Adrenal gland (tissue), 12 donors: ENCODE measurements around the gene COL20A1. TPM values are rescaled to one million over a fixed set of nuclear protein-coding genes. Genes with fewer than 3 reads are reported as not detected.

Source experiments
- DNase-seq, 7 donors: peaks; one replicate each; pipeline ENCODE4 v3.0.0-alpha.2; 2019 to 2020
- H3K27ac ChIP-seq, 5 donors: fragments of 200-600 bp; sonication (generic) in 4 of 5; 1 replicate in 3 of 5; 2 replicates in 2 of 5; pipeline versions ENCODE4 v1.5.1 to v1.8.0; 2016 to 2020; ENCODE audit warnings: mild to moderate bottlenecking in 1 of 5
- H3K27me3 ChIP-seq: fragments of 200-600 bp; 2 replicates; pipeline ENCODE4 v1.8.0; 2021
- H3K36me3 ChIP-seq, 2 donors: fragments of 200-600 bp; replicated peaks in 1 of 2; 1 replicate in 1 of 2; 2 replicates in 1 of 2; pipeline versions ENCODE4 v1.5.1 to v1.8.0; 2018 to 2022
- H3K4me1 ChIP-seq, 2 donors: fragments of 200-600 bp; replicated peaks in 1 of 2; 1 replicate in 1 of 2; 2 replicates in 1 of 2; pipeline versions ENCODE4 v1.5.1 to v1.8.0; 2018 to 2021
- H3K4me3 ChIP-seq, 4 donors: fragments of 200-600 bp; sonication (generic) in 3 of 4; one replicate each; pipeline ENCODE4 v1.5.1; 2016 to 2018
- H3K9me3 ChIP-seq, 3 donors: fragments of 200-600 bp; sonication (generic) in 1 of 3; replicated peaks in 1 of 3; 1 replicate in 2 of 3; 2 replicates in 1 of 3; pipeline versions ENCODE4 v1.5.1 to v1.8.0; 2016 to 2021
- CTCF ChIP-seq, 6 experiments: fragments of 450-650 bp in 4 of 6; fragments of 200-600 bp in 2 of 6; sonication (generic) in 1 of 6; IDR thresholded peaks; 1 replicate in 5 of 6; 2 replicates in 1 of 6; pipeline versions ENCODE4 v1.5.1 to v1.8.0; 2016 to 2021; ENCODE audit warnings: antibody characterized with exemption in 6 of 6, mild to moderate bottlenecking in 2 of 6, moderate library complexity in 1 of 6
- POLR2A ChIP-seq, 2 donors: fragments of 450-650 bp; IDR thresholded peaks; one replicate each; pipeline ENCODE4 v1.6.1; 2017; ENCODE audit warnings: antibody characterized with exemption in 2 of 2, mild to moderate bottlenecking in 2 of 2, moderate library complexity in 1 of 2
- WGBS, 4 donors: extraction: QIAGEN DNeasy Blood & Tissue Kit in 2 of 4; methylation state at CpG; one replicate each; pipeline versions ENCODE4 v1.1.5 to v1.1.7; 2013 to 2017; 5-methylcytosine and 5-hydroxymethylcytosine counted together
- intact Hi-C, 2 donors: fragments of 100-400 bp; cut with DNase I; formaldehyde crosslinking; loops; one replicate each; pipeline versions ENCODE4 v1.14.1 to v1.15.0; 2022 to 2023
- polyA plus RNA-seq, 3 donors: library from polyadenylated mRNA; stranded (reverse); fragments of 200-250 nt in 2 of 3; fragments of 350-450 nt in 1 of 3; fragmentation: Illumina TruSeq in 1 of 3; extraction: RNeasy Lipid Tissue Mini Kit (QIAGEN cat#74804) in 1 of 3; gene quantifications; one replicate each; pipeline ENCODE4 v1.2.3, GENCODE V29; 2013 to 2014
- total RNA-seq, 9 donors: library from RNA; depleted of rRNA in 4 of 9; stranded (reverse); fragments of >200 nt in 4 of 9; fragments of 120-200 nt in 1 of 9; fragmentation: NEBNext Ultra II Directional in 1 of 9; extraction: Animal tissue kit (Norgen Biotek cat#: 25700) in 1 of 9; gene quantifications; one replicate each; pipeline versions ENCODE4 v1.1.0 to v1.2.4, GENCODE V29; 2013 to 2023
- donor health status: healthy with polysubstance abuse.
- donor health status: Bipolar disorder and iron deficiency.
- donor health status: DM: yes; HTN: yes; CAD: no.
- donor health status: DM: no; HTN: no; CAD: no.
- donor health status: DM: no; HTN: no; CAD: no.
- donor health status: DM: yes; HTN: yes; CAD: no.

COL20A1 gene
- total and polyA plus RNA-seq, 12 donors: 0.09 to 0.97 (median 0.26) TPM; not detected in 6

- Histone ChIP-seq H3K27ac (no peak overlapping the region), H3K4me1 (peaks cover 0 to 5% of the 10 kb centered on the region in 2 donors), H3K4me3 (no peak overlapping the region), H3K9me3 (no peaks in the 10 kb centered on the region), H3K27me3 (peaks cover 43% of the 10 kb centered on the region), H3K36me3 (no peaks in the 10 kb centered on the region)
- intact Hi-C loops: no loop called here
- WGBS, 4 donors: 10 to 25% (median 13%) methylated on average over 14 to 56 of the region's 56 CpGs; no CpG with 5 or more reads in 1 of the 4 donors
- DNase-seq: no peak
- TF ChIP-seq CTCF (IDR thresholded peaks at IDR 0.05) (no peak), POLR2A (IDR thresholded peaks at IDR 0.05) (no peak)
These were observed 38.2 kb upstream of the COL20A1 start for GRCh38 chr20:63254606-63255384.

- TF ChIP-seq POLR2A (IDR thresholded peaks at IDR 0.05) (no peak), CTCF (IDR thresholded peaks at IDR 0.05) (no peak)
- H3K36me3 ChIP-seq: no peaks in the 10 kb centered on the region
- H3K4me3 ChIP-seq: no peak overlapping the region
- H3K27me3 ChIP-seq: peaks cover 43% of the 10 kb centered on the region
- WGBS, 4 donors: 58 to 63% (median 60%) methylated on average over 17 to 31 of the region's 31 CpGs
- no peak for DNase-seq
- H3K27ac ChIP-seq: no peak overlapping the region
- peaks cover 0 to 5% of the 10 kb centered on the region in 2 donors for H3K4me1 ChIP-seq
- intact Hi-C loops: no loop called here
- no peaks in the 10 kb centered on the region for H3K9me3 ChIP-seq
These were observed 36.9 kb upstream of the COL20A1 start for GRCh38 chr20:63255931-63256704.

GRCh38 chr20:63256954-63257353 is 36.0 kb upstream of the COL20A1 start:
- H3K36me3 ChIP-seq: no peaks in the 10 kb centered on the region
- no peak overlapping the region for H3K27ac ChIP-seq
- 79 to 86% (median 82%) methylated on average over 4 of the region's 4 CpGs for WGBS, 4 donors
- H3K9me3 ChIP-seq: no peaks in the 10 kb centered on the region
- DNase-seq: no peak
- intact Hi-C loops: no loop called here
- no peak overlapping the region for H3K4me3 ChIP-seq
- peaks cover 40% of the 10 kb centered on the region for H3K27me3 ChIP-seq
- TF ChIP-seq POLR2A (IDR thresholded peaks at IDR 0.05): no peak
- TF ChIP-seq CTCF (IDR thresholded peaks at IDR 0.05): no peak
- H3K4me1 ChIP-seq: peaks cover 0 to 5% of the 10 kb centered on the region in 2 donors

- H3K4me1 ChIP-seq: peaks cover 0 to 5% of the 10 kb centered on the region in 2 donors
- H3K27me3 ChIP-seq: peaks cover 35% of the 10 kb centered on the region
- DNase-seq: no peak
- TF ChIP-seq POLR2A (IDR thresholded peaks at IDR 0.05): no peak
- TF ChIP-seq CTCF (IDR thresholded peaks at IDR 0.05): no peak
- H3K4me3 ChIP-seq: no peak overlapping the region
- H3K36me3 ChIP-seq: no peaks in the 10 kb centered on the region
- 82 to 90% (median 87%) methylated on average over 13 of the region's 13 CpGs for WGBS, 4 donors
- intact Hi-C loops: no loop called here
- no peak overlapping the region for H3K27ac ChIP-seq
- no peaks in the 10 kb centered on the region for H3K9me3 ChIP-seq
These were observed 35.4 kb upstream of the COL20A1 start for GRCh38 chr20:63257629-63258028.
